ENCODE results near the gene TMPRSS15.

GRCh38 chr21:18403735-18404450, at the start of gene TMPRSS15:
- TF ChIP-seq CTCF (conservative IDR thresholded peaks at IDR 0.05) (no peak), EZH2 (IDR thresholded peaks at IDR 0.05; ENCODE audit: low read depth) (no peak)
